OCI-LY3 (cell line): Measurements from ENCODE around the gene ASTN2.

ENCODE experiments used
- H2AFZ ChIP-seq: fragments of 200-600, 300-600 bp; shearing (Covaris generic); 2 replicates; pipeline ENCODE4 v1.6.0; 2014; ENCODE audit warnings: antibody characterized with exemption, low read depth, low read length
- H3K27ac ChIP-seq: fragments of 200-600, 300-600 bp; sonication (generic); 2 replicates; pipeline ENCODE4 v1.5.1; 2014; ENCODE audit warnings: mild to moderate bottlenecking, low read length, moderate library complexity, mixed read lengths
- H3K27me3 ChIP-seq: fragments of 200-600, 300-600 bp; sonication (generic); 2 replicates; pipeline ENCODE4 v1.6.1; 2014; ENCODE audit warnings: low read depth, low read length, mixed read lengths
- H3K36me3 ChIP-seq: fragments of 200-600, 300-600 bp; sonication (generic); replicated peaks from 2 replicates; pipeline ENCODE3; 2014; ENCODE audit warnings: low read depth, low read length, mixed read lengths
- H3K4me1 ChIP-seq: fragments of 300-600, 200-600 bp; sonication (generic); 2 replicates; pipeline ENCODE4 v1.6.1; 2014; ENCODE audit warnings: low read length, mixed read lengths
- H3K4me2 ChIP-seq: fragments of 200-600, 300-600 bp; sonication (generic); 2 replicates; pipeline ENCODE4 v1.6.1; 2014; ENCODE audit warnings: low read length, mixed read lengths
- H3K4me3 ChIP-seq: fragments of 300-600, 200-600 bp; sonication (generic); 2 replicates; pipeline ENCODE4 v1.5.1; 2014; ENCODE audit warnings: antibody characterized with exemption, mild to moderate bottlenecking, low read length, moderate library complexity
- H3K79me2 ChIP-seq: fragments of 300-600, 200-600 bp; shearing (Covaris generic); 2 replicates; pipeline ENCODE4 v1.6.1; 2014; ENCODE audit warnings: mild to moderate bottlenecking, low read length, mixed read lengths
- H3K9ac ChIP-seq: fragments of 300-600, 200-600 bp; shearing (Covaris generic); 2 replicates; pipeline ENCODE4 v1.6.0; 2014; ENCODE audit warnings: mild to moderate bottlenecking, low read length, moderate library complexity
- H3K9me3 ChIP-seq: fragments of 200-600, 300-600 bp; shearing (Covaris generic); 2 replicates; pipeline ENCODE4 v1.6.1; 2014; ENCODE audit warnings: low read length, mixed read lengths; ENCODE audit not compliant: insufficient read depth
- H4K20me1 ChIP-seq: fragments of 200-600, 300-600 bp; sonication (generic); 2 replicates; pipeline ENCODE4 v1.6.1; 2016; ENCODE audit warnings: low read length, mixed read lengths; ENCODE audit not compliant: insufficient read depth
- CTCF ChIP-seq: fragments of 200-600, 300-600 bp; sonication (generic); IDR thresholded peaks from 2 replicates; pipeline ENCODE4 v1.5.1; 2014; ENCODE audit warnings: antibody characterized with exemption, low read length, low read depth
- EZH2phosphoT487 ChIP-seq: fragments of 200-600 bp; shearing (Covaris generic); IDR thresholded peaks from 2 replicates; pipeline ENCODE4 v1.6.1; 2018; ENCODE audit warnings: antibody characterized with exemption, mixed run types, low read depth

The ASTN2 gene

GRCh38 chr9:116423149-116423548 lies 991.7 kb downstream of the ASTN2 start:
- Histone ChIP-seq H3K9ac (no peak overlapping the region), H3K27ac (no peak overlapping the region), H3K27me3 (no peaks in the 10 kb centered on the region), H3K4me2 (no peak overlapping the region), H3K4me1 (no peaks in the 10 kb centered on the region), H3K36me3 (no peaks in the 10 kb centered on the region), H3K4me3 (no peak overlapping the region), H4K20me1 (no peaks in the 10 kb centered on the region), H3K9me3 (no peaks in the 10 kb centered on the region), H2AFZ (no peak overlapping the region), H3K79me2 (no peaks in the 10 kb centered on the region)
- no peak for TF ChIP-seq CTCF
- no peak for TF ChIP-seq EZH2phosphoT487

- Histone ChIP-seq H3K4me3 (no peak overlapping the region), H3K27me3 (no peaks in the 10 kb centered on the region), H3K4me2 (no peak overlapping the region), H3K9me3 (no peaks in the 10 kb centered on the region), H3K27ac (no peak overlapping the region), H3K36me3 (no peaks in the 10 kb centered on the region), H3K9ac (no peak overlapping the region), H2AFZ (no peak overlapping the region), H4K20me1 (no peaks in the 10 kb centered on the region), H3K79me2 (no peaks in the 10 kb centered on the region), H3K4me1 (no peaks in the 10 kb centered on the region)
- TF ChIP-seq CTCF, result no peak
- no peak for TF ChIP-seq EZH2phosphoT487
Observed at GRCh38 chr9:116422119-116422979, 992.5 kb downstream of the ASTN2 start.

- no peak overlapping the region for H3K4me3 ChIP-seq
Observed at GRCh38 chr9:116420993-116421538, 993.8 kb downstream of the ASTN2 start.

More at GRCh38 chr9:116420993-116421538, 993.8 kb downstream of the ASTN2 start:
- H3K79me2 ChIP-seq, result no peaks in the 10 kb centered on the region
- H3K9ac ChIP-seq, result no peak overlapping the region
- no peak overlapping the region for H2AFZ ChIP-seq
- no peak overlapping the region for H3K4me2 ChIP-seq
- H3K27me3 ChIP-seq, result no peaks in the 10 kb centered on the region
- no peaks in the 10 kb centered on the region for H3K9me3 ChIP-seq
- H3K4me1 ChIP-seq, result no peaks in the 10 kb centered on the region
- H3K27ac ChIP-seq, result no peak overlapping the region
- TF ChIP-seq CTCF (no peak), EZH2phosphoT487 (no peak)
- H4K20me1 ChIP-seq, result no peaks in the 10 kb centered on the region
- no peaks in the 10 kb centered on the region for H3K36me3 ChIP-seq
